Globus pallidus (tissue), 1 donor: ENCODE measurements around the gene MYH10.

ENCODE experiments used
- DNase-seq: peaks from one replicate; pipeline ENCODE4 v3.0.0-alpha.2; 2015; ENCODE audit warnings: low spot score

MYH10 gene

GRCh38 chr17:8649157-8650118 is 18.9 kb upstream of the MYH10 start:
- no peak for DNase-seq

DNA sequence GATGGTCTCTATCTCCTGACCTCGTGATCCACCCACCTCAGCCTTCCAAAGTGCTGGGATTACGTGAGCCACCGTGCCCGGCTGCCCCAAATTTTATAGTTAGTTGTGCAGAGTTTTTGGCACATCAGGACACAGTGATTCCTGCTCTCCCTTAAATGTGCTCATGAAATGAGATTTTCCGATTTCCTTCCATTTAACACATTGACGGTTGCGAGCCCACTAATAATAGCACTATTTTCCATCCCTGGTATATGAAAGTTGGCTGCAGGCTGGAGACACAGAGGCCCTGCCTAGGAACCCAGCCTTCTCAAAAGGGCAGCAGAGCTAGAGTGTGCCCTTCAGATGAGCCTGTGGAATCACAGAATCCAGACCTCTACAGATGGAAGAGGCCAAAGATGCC is 17.4 kb upstream of the MYH10 start:
- DNase-seq = no peak

- DNase-seq = no peak
These were observed 16.7 kb upstream of the MYH10 start for GRCh38 chr17:8647202-8647601.

- DNase-seq = no peak
These were observed 14.0 kb upstream of the MYH10 start for GRCh38 chr17:8644507-8644902.

GRCh38 chr17:8643855-8644506 is 13.5 kb upstream of the MYH10 start:
- DNase-seq = no peak

DNA sequence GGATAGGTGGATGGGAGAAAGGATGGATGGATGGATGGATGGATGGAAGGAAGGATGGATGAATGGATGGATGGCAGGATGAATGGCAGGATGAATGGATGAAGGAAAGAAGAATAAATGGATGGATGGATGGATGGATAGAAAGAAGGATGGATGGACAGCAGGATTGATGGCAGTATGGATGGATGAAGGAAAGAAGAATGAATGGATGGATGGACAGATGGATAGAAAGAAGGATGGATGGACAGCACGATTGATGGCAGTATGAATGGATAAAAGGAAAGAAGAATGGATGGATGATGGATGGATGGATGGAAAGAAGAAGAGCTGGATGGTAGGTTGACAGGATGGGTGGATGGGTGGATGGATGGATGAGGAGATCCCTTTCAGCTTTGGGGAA is 9.2 kb upstream of the MYH10 start:
- no peak for DNase-seq

- no peak for DNase-seq
These were observed 1.5 kb upstream of the MYH10 start for GRCh38 chr17:8632061-8632460.

DNA sequence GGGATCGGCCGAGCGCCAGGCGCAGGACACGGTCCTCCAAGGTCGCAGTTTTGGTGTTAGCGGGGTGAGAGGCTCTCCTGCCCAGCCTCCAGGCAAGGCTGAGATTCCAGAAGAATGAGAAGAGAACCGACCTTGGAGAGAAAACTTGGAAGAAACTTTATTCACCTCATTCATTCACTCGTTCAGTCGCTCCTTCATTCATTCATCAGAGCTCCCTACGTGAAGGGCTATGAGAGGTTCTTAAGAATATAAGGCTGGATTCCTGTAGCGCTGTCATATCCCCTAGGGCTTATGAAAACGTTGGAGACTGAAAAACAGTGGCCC is 991 bp upstream of the MYH10 start:
- no peak for DNase-seq

DNA sequence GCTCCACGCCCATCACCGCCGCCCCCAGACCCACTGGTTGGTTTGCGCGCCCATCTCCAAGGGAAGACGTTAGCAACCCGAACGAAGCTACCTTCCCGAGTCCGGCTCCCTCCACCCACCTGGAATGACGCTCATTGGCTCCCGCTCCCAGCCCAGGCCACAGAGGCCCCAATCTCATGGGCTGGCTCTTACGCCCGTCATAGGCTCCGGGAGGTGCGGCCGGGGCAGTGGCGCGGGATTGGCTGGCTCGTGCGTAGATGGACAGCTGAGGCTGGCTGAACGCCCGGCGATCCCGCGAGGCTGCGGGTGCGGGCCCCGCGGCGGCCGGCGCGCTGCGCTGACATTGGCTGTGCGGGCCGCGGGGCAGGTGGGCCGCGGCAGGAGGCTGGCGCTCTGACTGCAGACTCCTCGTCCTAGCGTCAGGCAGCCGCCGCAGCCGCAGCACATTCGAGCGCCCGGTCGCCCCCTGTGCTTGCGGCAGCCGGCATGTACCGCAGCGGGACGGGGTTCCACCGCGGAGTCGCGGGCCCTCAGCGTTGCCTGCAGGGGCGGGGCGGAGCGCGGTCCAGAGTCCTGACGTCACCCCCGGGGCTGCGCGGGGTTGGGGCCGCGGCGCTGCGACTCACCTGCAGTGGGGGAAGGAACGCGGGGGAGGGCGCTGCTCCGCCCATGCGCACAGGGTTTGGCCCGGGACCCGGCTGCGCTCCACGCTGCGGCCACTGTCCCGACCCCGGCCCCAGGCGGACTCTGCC is 453 bp upstream of the MYH10 start:
- peak; percentile 98 for DNase-seq

GRCh38 chr17:8629371-8630226 is 926 bp downstream of the MYH10 start:
- peak; percentile 8 for DNase-seq

- DNase-seq = no peak
These were observed 1.8 kb downstream of the MYH10 start for GRCh38 chr17:8628609-8629169.

DNA sequence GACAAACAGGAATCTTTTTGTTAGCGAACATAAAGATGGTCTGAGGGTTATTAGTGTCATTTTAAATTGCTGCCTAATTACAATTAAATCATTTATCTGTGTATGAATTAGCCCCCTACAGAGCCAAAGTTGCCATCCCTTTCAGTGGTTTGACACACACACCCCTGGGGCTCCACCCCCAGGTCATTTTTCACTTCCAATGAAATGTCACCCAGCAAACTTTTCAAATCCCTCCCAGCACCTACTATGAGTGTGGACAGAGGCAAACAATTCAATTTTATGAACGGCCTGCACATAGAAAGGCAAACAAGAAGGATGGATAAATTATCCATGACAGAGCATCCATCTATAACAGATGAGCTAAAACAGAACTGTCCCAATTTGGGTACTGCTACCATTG is 2.4 kb downstream of the MYH10 start:
- DNase-seq = no peak

DNA sequence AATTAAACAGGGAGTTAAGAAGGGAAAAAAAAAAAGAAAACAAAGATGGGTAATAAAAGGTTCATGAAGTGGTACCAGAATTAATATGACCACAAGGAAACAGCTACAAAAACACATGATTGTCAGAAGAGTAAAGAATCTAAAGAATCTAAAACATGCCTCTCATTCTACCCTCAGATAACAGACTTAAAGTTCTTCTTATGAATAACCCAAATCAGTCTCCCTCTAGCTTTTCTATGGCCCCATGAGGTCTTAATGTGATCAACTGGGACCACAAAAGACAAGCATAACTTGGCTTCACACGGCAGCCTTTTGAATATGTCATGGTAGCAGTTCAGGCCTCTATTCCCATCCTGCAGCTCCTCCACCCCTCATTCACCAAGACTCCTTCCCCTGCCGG is 6.9 kb downstream of the MYH10 start:
- no peak for DNase-seq

GRCh38 chr17:8622191-8622590 is 8.3 kb downstream of the MYH10 start:
- no peak for DNase-seq

DNA sequence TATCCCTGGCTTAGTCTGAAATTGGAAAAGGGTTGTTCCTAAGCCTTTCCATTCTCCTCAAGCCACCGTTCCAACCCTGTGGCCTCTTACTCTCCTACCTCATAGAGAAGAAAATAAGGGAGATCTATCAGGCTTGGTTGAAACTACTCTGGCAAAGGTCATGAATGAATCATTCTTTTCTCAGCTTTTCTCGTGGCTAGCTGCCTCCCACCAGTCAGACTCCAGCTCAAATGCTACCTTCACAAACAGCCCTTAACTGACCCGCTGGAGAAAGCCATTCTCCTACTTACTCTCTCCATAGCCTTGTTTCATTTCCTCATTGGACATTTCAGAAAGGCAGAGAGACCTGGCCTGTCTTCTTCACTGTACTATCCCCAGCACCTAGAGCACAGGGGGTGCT is 8.9 kb downstream of the MYH10 start:
- no peak for DNase-seq

GRCh38 chr17:8619294-8619693 is 11.2 kb downstream of the MYH10 start:
- DNase-seq = no peak

DNA sequence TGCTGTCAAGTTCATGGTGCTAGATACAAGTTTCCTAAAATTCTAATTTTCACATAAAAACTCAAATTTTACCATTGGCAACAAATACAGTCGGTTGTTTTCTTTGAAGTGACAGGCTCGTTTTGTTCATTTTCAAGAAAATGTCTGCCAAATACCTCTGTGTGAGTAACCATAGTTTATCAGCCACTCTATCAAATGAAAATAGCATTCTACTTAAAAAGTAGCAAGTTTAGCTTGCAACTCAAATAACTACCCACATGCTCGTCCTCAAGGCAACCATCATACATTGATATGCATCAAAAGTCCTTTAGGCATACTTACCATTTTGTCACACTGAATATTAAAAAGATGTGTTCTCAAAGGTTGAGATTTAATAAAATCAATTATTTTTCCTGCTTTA is 11.7 kb downstream of the MYH10 start:
- DNase-seq = no peak

DNA sequence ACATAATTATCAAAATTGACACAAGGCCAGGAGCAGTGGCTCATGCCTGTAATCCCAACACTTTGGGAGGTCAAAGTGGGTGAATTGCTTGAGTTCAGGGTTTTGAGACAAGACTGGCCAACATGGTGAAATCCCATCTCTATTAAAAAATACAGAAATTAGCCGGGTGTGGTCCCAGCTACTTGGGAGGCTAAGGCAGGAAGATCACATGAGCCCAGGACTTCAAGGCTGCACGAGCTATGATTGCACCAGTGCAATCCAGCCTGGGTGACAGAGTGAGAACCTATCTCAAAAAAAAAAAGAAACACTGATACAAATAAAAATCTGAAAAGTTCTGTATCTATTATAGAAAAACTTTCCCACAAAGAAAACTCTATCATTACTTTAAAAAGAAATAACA is 15.5 kb downstream of the MYH10 start:
- no peak for DNase-seq

DNA sequence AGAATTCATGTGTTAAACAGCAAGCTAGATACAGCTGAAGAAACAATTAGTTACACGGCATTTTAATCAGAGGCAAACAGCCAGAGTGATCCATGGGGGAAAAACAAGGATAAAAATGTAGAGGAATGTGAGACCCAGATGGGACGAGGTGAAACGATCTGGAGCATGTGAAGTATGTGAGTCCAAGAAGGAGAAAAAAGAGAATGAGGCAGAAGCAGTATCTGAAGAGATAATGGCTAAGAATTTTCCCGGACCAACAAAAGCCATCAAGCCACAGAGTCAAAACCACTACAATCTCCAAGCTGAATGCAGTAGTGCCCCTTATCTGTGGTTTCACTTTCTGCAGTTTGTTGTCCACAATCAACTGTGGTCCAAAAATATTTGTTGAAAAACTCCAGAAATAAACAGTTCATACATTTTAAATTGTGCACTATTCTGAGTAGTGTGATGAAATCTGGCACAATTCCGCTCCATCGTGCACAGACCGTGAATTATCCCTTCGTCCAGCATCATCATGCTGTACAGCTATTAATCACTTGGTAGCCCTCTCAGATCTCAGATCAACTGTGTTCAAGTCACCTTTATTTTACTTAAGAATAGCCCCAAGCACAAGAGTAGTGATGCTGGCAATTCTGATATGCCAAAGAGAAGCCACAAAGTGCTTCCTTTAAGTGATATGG is 18.8 kb downstream of the MYH10 start:
- DNase-seq = no peak

DNA sequence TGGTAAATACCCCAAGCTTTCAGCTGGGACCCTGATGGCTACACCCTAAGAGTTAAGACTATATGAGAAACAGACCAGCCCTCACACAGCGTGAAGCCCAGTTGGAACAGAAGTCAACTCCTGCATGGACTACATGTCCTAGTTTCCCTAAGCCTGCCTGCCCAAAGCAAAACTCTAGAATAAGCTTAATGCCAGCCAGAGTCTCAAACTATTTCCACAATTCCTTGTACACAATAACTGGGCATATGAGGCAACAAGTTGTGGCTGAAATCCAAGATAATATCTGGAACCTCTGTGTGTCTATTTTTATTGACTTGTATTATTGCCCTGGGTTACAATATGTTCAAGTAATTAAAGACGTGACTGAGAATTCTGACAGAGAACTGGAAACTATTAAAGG is 19.4 kb downstream of the MYH10 start:
- no peak for DNase-seq

DNA sequence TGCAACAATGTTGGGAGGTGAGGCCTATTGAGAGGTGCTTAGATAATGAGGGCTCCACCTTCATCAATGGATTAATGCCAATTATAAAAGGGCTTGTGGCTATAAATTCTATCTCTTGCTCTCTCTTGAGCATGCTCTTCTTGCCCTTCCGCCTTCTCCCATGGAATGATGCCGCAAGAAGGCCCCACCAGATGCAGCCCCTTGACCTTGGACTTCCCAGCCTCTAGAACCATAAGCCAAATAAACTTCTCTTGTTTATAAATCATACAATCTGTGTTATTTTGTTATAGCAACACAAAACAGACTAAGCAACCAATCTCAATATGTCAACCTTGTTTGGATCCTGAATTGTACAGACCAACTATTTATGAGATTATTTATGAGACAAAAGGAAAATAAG is 20.0 kb downstream of the MYH10 start:
- no peak for DNase-seq
